ENCODE data around the gene ZBTB9.

DNA sequence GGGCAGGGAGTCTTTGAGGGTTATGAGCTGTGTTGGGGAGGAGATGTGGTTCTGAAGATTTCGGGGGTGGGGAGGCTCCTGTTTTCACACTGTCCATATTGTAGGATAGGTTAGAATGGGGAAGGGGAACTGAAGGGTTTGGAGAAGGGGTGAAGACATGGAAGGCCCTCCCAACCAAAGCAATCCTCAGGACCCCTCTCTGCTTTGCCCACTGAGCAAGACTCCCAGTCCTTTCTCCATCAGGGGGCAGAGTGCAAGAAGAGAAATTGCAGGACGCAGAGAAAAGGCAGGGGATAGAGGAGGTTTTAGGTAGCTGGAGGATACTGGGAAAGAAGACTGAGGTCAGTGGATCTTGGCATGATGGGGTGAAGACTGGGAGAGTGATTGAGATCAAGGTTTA is 30.6 kb upstream of the ZBTB9 start:
- no peak for TF ChIP-seq CTCF (IDR thresholded peaks at IDR 0.05 in 4 of 5, conservative IDR thresholded peaks at IDR 0.05 in 1 of 5)
- TF ChIP-seq POLR2A (IDR thresholded peaks at IDR 0.05): no peak

Data from gastrocnemius medialis (tissue), 4 donors.